HG02763 (cell line): ENCODE results near the gene MAGI2.

Source experiments
- ATAC-seq: cut with Tn5 transposase; IDR thresholded peaks from one replicate; pipeline ENCODE4 v1.9.1; 2021; ENCODE audit warnings: mild to moderate bottlenecking, moderate library complexity; ENCODE audit not compliant: unreplicated experiment

MAGI2 gene

DNA sequence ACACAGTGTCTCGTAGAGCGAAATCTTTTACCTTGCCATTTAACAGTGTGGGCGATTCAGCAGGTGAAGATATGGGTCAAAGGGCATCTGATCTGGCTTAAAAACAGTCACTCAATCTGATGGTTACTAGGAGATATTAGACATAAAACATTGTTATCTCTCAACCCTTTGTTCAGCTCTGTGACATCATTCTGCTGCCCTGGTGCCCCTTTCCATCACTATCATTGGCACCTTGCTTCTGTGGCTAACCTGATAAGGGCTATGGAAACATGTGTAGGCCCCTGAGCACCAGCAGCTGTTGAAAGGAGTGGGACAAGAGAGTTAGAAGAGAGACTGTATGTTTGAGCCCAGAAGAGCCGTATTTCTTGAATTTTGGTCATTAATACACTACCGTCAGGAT is 1004.6 kb downstream of the MAGI2 start:
- no peak for ATAC-seq

GRCh38 chr7:78444267-78444666 is 1009.2 kb downstream of the MAGI2 start:
- ATAC-seq: no peak

DNA sequence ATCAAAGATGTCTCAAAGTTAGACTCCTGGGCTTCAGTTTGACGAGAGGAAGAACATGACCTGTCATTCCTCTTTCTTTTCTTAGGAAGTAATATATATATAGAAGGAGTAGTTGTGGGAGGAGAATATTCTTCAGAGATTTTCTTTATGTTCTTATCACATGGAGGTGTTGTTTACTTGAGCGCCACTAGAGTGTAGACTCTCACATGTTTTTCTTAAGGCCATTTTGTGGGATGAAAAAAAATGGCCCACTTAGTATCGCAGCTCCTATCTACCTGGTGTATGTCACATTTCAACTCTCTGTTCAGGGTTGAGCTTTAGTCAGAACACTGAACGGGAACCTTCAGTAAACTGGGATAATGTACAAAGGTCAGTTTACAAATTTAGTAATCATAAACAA is 1009.7 kb downstream of the MAGI2 start:
- ATAC-seq: no peak

GRCh38 chr7:78441737-78442136 is 1011.7 kb downstream of the MAGI2 start:
- ATAC-seq: no peak

GRCh38 chr7:78438433-78438832 is 1015.0 kb downstream of the MAGI2 start:
- ATAC-seq: no peak

DNA sequence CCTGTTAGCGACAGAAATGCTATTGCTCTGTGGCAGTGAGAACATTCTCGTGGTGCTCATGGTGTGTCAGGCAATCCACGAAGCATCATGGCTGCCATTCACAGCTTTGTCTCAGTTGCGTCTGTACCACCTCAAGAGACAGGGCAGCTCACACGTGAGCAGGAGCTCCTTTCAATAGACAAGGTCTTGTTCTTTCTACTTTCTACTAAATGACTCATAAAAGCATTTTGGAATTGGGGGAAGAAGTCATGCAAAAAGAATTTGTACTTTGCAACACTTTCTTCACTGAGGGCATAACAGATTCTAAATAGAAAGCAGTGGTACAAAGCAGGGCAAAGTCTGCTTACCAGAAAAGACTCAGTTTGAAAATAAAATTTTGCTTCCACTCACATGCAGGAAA is 1016.3 kb downstream of the MAGI2 start:
- ATAC-seq: no peak

- ATAC-seq: no peak
Observed at GRCh38 chr7:78435355-78435754, 1018.1 kb downstream of the MAGI2 start.

DNA sequence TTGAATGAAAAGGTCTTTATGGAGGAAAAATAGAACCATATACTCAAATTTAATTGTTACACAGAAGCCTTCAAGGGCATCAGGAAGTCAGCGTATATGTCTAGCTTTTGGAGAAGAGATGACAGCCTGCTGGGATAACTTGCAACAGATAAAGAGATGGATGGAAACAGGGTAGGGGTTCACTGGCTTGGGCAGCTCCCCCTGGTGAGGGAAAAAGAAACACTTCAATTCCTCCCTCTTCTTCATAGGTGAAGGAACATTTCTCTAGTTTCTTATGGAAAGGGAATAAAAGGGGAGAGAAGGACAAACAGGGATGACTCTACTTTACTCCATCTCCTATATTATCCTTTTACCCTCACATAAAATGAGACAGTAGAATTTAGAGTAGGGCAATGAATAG is 1019.2 kb downstream of the MAGI2 start:
- ATAC-seq: no peak

- no peak for ATAC-seq
Observed at GRCh38 chr7:78433421-78433820, 1020.0 kb downstream of the MAGI2 start.

DNA sequence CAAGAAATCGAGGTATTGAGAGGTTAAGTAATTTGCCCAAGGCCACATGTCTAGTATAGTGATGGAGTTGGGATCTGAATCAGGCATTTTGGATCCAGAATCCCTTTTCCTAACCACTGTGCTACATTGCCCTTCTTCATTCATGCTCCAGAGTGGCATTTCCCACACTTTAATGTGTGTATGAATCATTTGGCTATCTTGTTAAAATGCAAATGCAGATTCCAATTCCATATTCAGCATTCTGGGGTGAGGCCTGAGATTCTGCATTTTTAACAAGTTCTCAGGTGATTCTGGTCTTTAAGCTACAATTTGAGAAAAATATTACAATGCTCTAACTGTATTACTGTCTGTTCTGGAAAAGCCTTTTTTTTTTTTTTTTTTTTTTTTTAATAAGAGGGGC is 1023.6 kb downstream of the MAGI2 start:
- no peak for ATAC-seq

- ATAC-seq: no peak
Observed at GRCh38 chr7:78427209-78427608, 1026.3 kb downstream of the MAGI2 start.

- no peak for ATAC-seq
Observed at GRCh38 chr7:78420001-78420400, 1033.5 kb downstream of the MAGI2 start.

DNA sequence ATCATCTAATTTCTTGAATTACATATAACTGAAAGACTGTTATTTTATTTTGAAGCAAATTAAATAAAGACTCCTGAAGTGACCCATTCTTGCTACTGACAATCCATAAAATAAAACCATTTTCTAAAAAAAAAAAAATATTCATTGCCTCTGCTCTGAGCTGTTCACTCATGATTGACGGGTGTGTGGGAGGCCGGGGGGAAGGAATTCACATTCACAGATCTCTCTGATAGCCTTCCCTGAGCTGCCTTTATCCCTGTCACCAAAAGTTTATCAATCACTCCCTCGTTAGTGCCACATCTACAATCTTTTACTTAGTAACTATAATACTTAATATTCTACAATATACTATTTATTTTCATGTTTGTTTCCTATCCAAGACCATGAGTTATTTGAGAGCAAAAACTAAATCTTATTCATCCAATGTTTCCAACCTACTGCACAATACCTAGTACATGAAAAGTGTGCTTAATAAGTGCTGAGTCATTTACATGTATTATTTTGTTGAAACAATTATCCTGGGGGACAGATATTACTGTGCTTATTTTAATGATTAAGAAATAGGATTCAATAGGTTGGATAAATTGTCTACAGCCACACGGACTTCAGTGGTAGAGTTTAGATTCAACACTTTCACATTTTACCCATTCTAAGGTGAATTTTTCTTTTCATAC is 1036.2 kb downstream of the MAGI2 start:
- no peak for ATAC-seq

DNA sequence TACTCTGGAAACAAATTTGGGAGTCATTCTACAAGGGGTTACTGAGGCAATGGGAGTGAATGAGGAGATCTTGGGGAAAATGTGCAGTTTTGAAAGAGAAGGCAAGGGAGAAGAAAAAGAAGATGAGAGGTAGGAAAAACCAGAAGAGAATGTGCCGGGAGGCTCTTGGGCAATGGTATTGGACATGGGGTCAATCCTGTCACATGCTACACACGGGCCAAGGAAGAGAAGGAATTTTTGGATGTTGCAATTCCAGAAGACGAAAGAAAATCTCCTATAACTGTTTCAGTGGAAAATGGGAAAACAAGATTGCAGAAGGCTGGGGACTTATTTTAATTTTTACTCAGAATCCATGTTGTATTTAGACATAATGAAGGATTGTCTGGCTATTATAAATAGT is 1039.9 kb downstream of the MAGI2 start:
- ATAC-seq: no peak

DNA sequence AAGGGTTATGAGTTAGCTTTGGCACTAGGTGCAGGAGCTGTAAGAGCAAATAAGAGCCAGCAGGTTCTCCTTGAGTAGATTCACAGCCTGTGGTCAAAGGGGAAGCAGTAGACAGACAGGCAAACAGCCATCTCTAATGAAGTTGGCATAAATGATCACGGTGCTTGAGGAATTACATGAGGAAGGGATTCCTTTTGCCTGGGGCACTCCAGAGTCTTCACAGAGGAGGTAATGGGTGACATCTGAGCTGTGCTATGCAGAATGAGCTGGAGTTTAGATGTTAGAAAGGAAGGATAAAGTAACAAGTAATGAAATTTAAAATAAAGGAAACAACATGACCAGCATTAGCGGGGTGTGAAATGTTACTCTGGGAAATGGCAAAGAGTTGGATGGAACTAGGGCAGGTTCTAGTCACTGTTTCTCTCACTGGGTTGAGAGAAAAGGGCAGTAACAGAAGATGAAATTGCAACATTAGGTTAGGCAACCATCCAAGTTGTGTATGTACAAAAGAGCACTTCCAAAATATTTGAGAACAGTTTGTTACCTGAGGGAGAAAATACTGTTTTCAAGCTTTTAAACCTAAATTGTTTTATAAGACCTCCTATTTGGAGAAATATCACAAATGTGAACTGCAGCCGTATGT is 1041.1 kb downstream of the MAGI2 start:
- ATAC-seq: no peak

- ATAC-seq: no peak
Observed at GRCh38 chr7:78407031-78407430, 1046.4 kb downstream of the MAGI2 start.

- ATAC-seq: no peak
Observed at GRCh38 chr7:78406531-78406930, 1046.9 kb downstream of the MAGI2 start.

DNA sequence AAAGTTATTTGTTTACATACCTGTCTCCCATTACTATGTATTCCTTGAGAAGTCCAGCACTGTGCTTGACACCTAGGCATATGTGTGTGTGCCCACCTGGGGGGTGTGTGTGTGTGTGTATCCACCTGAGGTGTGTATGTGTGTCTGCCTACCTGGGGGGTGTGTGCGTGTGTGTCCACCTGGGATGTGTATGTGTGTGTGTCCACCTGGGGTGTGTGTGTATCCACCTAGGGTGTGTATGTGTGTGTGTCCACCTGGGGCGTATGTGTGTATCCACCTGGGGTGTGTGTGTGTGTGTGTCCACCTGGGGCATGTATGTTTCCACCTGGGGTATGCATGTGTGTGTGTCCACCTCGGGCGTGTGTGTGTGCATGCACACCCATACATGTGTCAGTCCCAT is 1051.4 kb downstream of the MAGI2 start:
- no peak for ATAC-seq

GRCh38 chr7:78400038-78400437 is 1053.4 kb downstream of the MAGI2 start:
- ATAC-seq: no peak

DNA sequence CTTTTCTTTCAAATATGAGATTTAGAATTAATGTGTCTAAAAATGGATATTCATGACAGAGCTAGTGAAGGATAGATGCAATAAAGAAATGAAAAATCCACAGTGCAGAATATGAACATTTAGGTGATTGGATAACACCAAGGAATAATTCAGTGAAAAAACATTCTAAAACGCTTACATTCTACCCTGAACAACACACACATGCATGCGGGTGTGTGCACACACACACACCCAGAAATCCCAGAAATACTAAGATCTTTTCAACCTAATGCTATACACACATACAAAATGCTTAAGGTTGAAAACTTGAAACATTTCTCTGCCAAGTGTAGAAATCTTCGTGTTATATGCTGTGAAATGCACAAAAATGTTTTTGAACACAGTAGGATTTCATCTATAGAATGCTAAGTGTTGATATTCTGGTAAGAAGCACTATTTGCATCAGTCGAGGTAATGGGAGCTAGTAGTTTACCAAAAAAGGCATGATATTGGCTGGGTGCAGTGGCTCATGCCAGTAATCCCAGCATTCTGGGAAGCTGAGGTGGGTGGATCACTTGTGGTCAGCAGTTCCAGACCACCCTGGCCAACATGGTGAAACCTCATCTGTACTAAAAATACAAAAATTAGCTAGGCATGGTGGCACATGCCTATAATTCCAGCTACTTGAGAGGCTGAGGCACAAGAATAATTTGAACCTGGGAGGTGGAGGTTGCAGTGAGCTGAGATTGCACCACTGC is 1054.3 kb downstream of the MAGI2 start:
- no peak for ATAC-seq

DNA sequence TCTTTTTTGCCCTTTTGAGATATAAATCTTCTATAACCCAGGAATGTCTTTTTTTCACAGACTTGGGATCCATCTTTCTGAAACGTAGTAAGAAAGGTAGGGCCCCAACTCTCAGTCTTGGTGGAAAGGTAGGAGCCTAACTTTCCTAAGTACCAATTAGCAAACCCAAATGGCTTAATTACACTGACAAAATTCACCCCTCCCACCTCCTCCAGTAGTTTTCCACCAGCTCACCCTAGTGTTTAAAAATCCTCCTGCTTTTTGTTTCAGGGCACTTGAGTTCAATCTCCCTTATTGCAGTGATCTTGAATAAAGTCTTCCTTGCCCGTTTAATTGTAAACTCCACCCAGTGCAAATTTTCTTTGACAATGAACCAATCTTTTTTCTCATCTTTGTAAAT is 1054.9 kb downstream of the MAGI2 start:
- ATAC-seq: no peak

GRCh38 chr7:78398081-78398480 is 1055.4 kb downstream of the MAGI2 start:
- no peak for ATAC-seq
